Kidney glomerular epithelial cell (primary cell): ENCODE data around the gene ESR2.
A peak's percentile ranks its signal among the peaks of the same experiment; 100 is the strongest.

Source experiments
- DNase-seq: peaks from one replicate; lab custom pipeline; 2025; lab: John Stamatoyannopoulos, UW

The ESR2 gene

GRCh38 chr14:64265222-64265621 lies 28.9 kb downstream of the ESR2 start:
- no peak for DNase-seq

- no peak for DNase-seq
Measured at GRCh38 chr14:64260418-64260817, 33.8 kb downstream of the ESR2 start.

DNA sequence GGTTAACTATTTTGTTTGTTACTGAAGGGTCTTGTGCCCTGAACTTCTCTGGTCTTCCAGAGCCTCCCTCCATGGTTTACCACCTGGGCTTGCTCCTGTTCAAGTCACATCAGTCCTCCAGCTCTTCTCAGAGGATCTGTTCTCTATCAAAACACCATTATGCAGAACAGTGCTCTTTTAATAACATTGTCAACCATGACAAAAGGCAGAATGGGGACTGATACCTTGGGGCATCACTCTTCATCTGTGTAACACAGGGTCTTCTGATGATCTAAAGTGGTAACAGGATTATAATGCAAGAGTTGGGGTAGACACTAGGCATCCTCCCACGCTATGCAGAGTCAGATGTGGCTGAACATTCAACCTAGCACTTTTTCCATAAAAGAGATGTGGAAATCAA lies 38.4 kb downstream of the ESR2 start:
- no peak for DNase-seq

GRCh38 chr14:64253672-64254071 lies 40.5 kb downstream of the ESR2 start:
- no peak for DNase-seq

DNA sequence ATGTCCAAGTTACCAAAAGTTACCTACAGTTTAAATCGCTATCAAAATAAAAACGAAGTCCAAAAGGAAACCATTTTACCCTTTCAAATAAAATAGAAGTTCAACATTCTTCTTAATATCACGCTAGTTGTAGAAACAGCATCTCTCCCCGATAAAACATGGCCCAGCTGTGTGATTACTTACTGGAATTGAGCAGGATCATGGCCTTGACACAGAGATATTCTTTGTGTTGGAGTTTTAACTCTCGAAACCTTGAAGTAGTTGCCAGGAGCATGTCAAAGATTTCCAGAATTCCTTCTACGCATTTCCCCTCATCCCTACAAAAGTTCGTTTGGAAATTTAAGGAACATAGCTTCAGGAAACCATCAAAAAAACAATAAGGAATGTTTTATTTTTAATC lies 44.8 kb downstream of the ESR2 start:
- no peak for DNase-seq

DNA sequence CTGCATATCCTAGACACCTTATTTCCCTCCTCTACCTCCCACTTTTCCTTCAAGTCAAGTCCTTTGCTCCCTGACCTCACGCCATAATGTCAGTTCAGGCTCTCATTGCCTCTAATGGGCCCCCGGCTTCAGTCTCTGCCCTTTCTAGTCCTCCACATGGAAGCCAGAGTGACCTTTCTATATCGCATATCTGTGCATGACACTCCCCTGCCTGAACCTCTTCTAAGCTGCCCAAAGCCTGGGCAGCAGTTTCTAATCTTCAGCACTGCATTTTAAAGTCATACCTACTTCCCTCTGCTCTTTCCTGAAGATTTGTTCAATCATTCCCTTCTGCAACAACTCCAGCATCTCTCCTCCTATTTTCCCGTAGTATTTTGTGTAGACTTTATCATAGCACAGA lies 45.5 kb downstream of the ESR2 start:
- no peak for DNase-seq

DNA sequence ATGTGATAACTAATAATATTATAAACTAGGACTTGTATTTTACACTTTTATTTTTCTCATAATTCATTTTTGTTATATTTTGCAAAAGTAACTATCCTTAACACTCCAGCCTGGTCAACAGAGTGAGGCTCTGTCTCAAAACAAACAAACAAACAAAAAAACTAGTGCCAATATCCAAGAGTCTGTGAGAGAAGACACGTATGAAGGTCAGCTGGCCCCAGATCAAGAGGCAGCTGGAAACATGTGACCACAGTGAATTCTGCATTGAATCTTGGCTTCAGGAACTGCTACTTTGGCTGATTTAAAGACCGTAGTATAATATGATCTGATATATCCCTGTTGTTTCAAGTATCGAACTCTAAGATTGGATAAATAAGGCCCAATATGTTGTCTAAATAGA lies 47.0 kb downstream of the ESR2 start:
- DNase-seq, result no peak

DNA sequence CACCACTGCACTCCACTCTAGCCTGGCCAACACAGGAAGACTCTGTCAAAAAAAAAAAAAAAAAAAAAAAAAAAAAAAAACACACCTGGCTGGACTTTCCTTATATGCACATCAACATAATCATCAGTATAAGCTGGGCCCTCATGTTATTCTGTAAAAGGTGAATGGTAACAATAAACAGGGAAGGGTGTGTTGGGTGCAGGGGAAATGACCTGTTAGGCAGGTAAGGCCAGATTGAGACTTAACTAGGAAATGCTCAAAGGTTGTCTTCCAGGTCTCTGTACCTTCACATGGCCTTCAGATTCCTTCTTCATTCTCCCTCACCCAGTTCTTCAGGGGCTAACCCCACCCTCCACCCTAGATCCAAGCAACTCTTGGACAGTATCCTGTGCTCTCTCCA lies 47.5 kb downstream of the ESR2 start:
- DNase-seq, result no peak

DNA sequence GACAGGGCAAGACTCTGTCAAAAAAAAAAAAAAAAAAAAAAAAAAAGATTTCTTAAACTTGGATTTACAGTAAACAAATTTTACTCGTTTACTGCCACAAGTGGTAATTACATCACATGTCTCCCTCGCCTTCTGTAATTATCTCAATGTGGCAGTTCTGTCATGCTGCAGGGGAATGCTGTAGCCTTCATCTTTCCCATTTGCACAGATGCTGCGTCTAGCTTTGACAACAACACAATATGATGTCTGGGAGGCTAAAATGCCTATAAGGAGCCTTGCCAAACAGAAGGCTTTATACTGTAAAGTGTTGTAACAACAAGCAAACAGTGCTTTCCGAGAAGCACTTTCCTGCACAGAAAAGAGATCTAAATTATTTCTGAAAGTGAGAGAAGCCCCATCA lies 48.7 kb downstream of the ESR2 start:
- DNase-seq, result no peak

DNA sequence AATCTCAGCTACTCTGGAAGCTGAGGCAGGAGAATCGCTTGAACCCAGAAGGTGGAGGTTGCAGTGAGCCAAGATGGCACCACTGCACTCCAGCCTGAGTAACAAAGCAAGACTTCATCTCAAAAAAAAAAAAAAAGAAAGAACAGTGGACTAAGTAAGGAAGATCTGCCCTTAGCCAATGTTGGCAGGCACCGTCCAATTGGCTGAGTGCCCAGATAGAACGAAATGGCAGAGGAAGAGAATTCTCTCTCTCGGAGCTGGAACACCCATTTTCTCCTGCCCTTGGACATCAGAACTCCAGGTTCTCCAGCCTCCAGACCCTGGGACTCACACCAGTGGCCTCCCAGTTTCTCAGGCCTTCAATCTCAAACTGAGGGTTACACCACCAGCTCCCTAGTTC lies 49.9 kb downstream of the ESR2 start:
- no peak for DNase-seq

GRCh38 chr14:64238631-64239030 lies 55.5 kb downstream of the ESR2 start:
- no peak for DNase-seq

DNA sequence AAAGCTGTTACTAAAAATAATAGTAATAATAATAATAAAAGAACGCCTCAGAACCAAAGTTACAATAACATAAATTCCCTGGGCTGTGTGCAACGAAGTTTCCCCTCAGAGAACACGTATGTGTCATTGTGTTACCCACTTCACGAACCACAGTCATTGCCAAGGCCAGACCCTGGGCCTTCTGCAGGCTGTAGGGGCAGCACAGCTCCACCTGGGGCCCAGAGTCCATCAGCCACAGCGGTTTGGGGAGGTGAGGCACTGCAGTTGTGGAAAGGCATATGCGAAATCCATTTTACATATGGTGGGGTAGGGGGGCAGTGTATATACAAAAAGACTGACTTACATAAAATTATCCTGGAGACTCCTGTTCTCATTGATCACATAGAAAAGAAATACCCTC lies 56.1 kb downstream of the ESR2 start:
- DNase-seq, result no peak

GRCh38 chr14:64235652-64236640 lies 58.2 kb downstream of the ESR2 start:
- DNase-seq, result no peak

- peak; percentile 30 for DNase-seq
Measured at GRCh38 chr14:64234877-64235651, 59.1 kb downstream of the ESR2 start.

DNA sequence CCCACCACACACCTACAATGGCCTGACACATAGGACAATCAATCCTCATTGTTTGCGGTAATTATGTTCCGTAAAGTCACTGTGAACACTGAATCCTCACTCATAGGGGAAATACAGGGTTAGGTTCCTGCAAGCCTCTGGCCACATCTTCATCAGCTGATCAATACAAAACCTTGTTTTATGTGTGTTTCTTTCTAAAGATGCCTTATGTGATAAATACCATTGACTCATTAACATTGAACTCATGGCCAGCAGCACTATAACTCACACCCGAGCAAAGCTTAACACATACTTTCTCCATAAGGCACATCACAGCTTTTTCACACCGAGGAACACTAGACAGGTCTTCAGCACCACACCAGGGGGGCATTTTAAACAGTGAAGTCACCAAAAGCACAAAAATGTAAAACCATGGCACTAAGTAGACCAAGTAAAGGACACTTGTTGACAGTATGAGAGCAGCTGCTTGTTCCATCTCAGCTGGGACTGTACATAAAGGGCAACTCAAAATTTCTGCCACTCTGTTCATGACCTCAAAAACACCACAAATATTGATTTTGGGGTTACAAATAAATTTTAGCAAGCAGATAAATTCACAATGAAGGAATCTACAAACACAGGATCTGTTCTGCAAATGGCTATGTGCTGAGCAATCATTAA lies 60.5 kb downstream of the ESR2 start:
- DNase-seq, result no peak

DNA sequence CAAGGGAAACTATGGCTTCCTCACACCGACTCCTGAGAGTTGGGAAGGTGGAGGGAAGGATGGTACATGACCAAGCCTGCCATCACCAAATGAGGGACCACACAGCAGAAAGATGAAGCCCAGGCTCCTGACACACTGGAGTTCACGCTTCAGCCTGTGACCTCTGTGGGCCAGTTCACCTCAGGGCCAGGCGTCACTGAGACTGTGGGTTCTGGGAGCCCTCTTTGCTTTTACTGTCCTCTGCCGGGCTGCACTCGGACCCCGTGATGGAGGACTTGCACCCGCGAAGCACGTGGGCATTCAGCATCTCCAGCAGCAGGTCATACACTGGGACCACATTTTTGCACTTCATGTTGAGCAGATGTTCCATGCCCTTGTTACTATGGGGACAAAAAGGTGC lies 61.2 kb downstream of the ESR2 start:
- DNase-seq, result no peak

DNA sequence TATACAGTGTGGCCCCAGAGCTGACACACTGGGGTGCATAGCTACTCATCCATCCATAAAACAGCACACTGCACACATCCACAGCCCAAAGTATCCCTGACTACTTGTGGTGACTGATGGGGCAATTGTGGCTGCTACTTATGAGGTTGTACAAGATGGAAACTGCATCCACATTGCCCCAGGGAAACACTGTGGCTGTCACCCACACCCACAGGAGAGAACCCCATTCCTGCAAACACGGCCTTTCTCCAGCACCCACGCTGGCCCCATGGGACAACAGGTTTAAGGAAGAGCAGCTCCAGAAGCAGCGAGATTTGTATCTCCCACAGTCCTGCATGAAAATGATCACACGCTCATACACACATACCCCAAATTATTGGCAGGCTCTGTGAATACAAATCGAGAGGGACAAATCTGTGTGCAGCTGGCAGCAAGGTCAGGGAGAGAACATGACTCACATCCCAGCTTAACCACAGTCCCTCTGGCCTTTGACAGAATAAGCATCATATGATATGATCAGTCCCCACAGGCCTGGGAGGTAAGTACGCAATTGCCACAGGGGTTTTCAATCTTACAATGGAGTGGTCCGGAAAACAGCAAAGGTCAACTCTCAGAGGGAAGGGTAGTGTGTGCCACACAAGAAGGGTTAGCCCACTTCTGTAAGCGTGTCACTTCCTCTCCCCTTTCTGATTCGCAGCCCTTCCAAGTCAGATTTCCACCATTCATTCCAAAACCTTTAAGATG lies 61.9 kb downstream of the ESR2 start:
- peak; percentile 3 for DNase-seq

GRCh38 chr14:64229489-64229888 lies 64.7 kb downstream of the ESR2 start:
- DNase-seq, result no peak

GRCh38 chr14:64227856-64228255 lies 66.3 kb downstream of the ESR2 start:
- no peak for DNase-seq

GRCh38 chr14:64225151-64225757 lies 68.9 kb downstream of the ESR2 start:
- no peak for DNase-seq

DNA sequence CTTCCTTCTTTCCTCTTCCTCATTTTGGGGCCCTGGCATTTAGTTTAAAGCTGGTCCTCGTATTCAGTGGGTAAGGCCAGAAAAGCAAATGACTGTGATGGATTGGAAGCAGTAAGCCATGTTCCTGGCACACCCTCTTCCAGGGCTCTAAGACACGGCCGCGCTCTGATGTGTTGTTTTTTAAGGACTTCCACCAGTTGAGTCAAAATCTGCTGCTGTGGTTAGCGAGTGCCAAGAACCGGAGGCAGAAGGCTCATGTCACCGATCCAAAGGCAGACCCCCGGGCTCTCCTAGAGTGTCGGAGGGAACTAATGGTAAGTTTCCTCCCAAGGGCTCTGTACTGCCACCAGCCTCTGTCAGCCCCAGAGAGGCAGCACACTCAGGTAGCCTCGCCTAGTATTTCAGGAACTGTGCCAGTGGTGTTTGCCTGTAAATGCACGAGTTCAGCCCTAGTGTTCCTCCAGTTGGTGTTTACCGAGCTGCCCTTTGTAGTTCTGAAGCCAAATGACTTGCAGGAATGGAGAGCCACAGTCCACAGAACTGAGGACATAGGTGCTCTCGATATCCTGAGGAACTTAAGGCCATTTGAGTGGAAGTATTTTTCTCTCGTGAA lies 72.7 kb downstream of the ESR2 start:
- no peak for DNase-seq
